Measurements from ENCODE around the gene FOXP1. TPM values are rescaled to one million over a fixed set of nuclear protein-coding genes. Genes with fewer than 3 reads are reported as not detected.

FOXP1 gene
- total and polyA plus RNA-seq, 8 donors, result 12.3 to 215 (median 117) TPM

- H3K27ac ChIP-seq, result no peak overlapping the region
- no peaks in the 10 kb centered on the region for H3K27me3 ChIP-seq
- H3K4me1 ChIP-seq, result peaks cover 13 to 59% (median 43%) of the 10 kb centered on the region in 4 donors
- H3K4me3 ChIP-seq, result no peak overlapping the region
- intact Hi-C loops (cut with DNase I; ENCODE audit: low total_unique reads), result no loop called here
- no peak for TF ChIP-seq CTCF (IDR thresholded peaks at IDR 0.05)
- TF ChIP-seq EP300 (IDR thresholded peaks at IDR 0.05), result no peak
- TF ChIP-seq POLR2AphosphoS5 (IDR thresholded peaks at IDR 0.05), result no peak
- TF ChIP-seq POLR2A (IDR thresholded peaks at IDR 0.05), result no peak
- H3K36me3 ChIP-seq, result no peaks in the 10 kb centered on the region
- no peaks in the 10 kb centered on the region for H3K9me3 ChIP-seq
- WGBS, 5 donors, result 86 to 95% (median 90%) methylated on average over 8 of the region's 8 CpGs
- no peak for DNase-seq
Observed at GRCh38 chr3:71387586-71387985, 195.9 kb downstream of the FOXP1 start.

GRCh38 chr3:71384837-71385716 lies 198.5 kb downstream of the FOXP1 start:
- no peak for DNase-seq
- peaks cover 5 to 39% (median 24%) of the 10 kb centered on the region in 4 donors for H3K4me1 ChIP-seq
- TF ChIP-seq EP300 (IDR thresholded peaks at IDR 0.05), result no peak
- no peak for TF ChIP-seq POLR2AphosphoS5 (IDR thresholded peaks at IDR 0.05)
- TF ChIP-seq POLR2A (IDR thresholded peaks at IDR 0.05), result no peak
- TF ChIP-seq CTCF (IDR thresholded peaks at IDR 0.05), result no peak
- H3K27me3 ChIP-seq, result no peaks in the 10 kb centered on the region
- no peaks in the 10 kb centered on the region for H3K36me3 ChIP-seq
- intact Hi-C loops (cut with DNase I; ENCODE audit: low total_unique reads), result no loop called here
- H3K4me3 ChIP-seq, result no peak overlapping the region
- WGBS, 5 donors, result 57 to 78% (median 74%) methylated on average over 7 of the region's 7 CpGs
- H3K9me3 ChIP-seq, result no peaks in the 10 kb centered on the region
- no peak overlapping the region for H3K27ac ChIP-seq

DNA sequence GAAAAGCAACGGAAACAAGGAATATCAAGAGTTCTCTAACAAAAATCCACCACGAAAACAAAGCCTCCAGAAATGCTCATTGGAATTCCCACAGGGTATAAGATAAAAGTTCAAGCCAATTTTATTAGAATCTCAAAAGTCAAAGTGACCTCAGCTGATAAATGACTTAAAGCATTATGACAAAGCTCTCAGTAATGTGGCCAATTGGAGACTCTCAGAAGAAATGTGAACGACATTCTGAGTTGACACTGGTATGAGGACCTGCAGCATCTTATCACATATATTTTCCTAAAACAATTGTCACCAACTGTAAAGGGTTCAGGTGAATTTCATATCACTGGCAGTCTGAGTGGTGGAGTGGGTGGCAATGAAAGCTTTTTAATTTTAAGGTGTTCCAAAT lies 199.1 kb downstream of the FOXP1 start:
- Histone ChIP-seq H3K4me1 (peaks cover 0 to 33% (median 19%) of the 10 kb centered on the region in 4 donors), H3K27me3 (no peaks in the 10 kb centered on the region), H3K9me3 (no peaks in the 10 kb centered on the region), H3K36me3 (no peaks in the 10 kb centered on the region), H3K4me3 (no peak overlapping the region), H3K27ac (no peak overlapping the region)
- 47 to 69% (median 60%) methylated on average over 3 of the region's 3 CpGs for WGBS, 5 donors
- no peak for TF ChIP-seq POLR2A (IDR thresholded peaks at IDR 0.05)
- no peak for TF ChIP-seq POLR2AphosphoS5 (IDR thresholded peaks at IDR 0.05)
- no peak for DNase-seq
- intact Hi-C loops (cut with DNase I; ENCODE audit: low total_unique reads), result no loop called here

DNA sequence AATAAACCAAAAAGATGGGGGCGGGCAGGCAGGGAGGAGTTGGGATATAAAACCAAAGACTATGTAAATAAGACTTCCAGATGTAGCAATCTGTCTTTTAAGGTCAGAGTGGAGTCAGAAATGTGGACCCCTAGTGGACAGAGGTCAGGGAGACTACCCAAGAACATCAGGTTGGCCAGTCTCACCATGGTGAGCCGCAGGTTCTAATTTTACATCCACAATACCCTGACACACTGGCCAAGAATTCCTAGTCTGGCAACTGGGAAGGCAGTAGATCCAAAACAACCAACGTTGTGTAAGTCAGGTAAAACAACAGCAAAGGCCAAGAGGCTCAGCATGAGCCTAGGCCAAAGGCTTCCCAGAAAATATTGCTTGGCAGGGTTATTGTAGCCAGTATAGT lies 203.4 kb downstream of the FOXP1 start:
- Histone ChIP-seq H3K27me3 (no peaks in the 10 kb centered on the region), H3K4me1 (peaks cover 0 to 15% (median 8%) of the 10 kb centered on the region in 4 donors), H3K9me3 (no peaks in the 10 kb centered on the region), H3K36me3 (no peaks in the 10 kb centered on the region), H3K27ac (no peak overlapping the region), H3K4me3 (no peak overlapping the region)
- no peak for DNase-seq
- WGBS, 5 donors, result 67 to 82% (median 81%) methylated on average over 3 of the region's 3 CpGs
- intact Hi-C loops (cut with DNase I; ENCODE audit: low total_unique reads), result no loop called here
- TF ChIP-seq EP300 (IDR thresholded peaks at IDR 0.05) (no peak), POLR2A (IDR thresholded peaks at IDR 0.05) (no peak), POLR2AphosphoS5 (IDR thresholded peaks at IDR 0.05) (no peak), CTCF (IDR thresholded peaks at IDR 0.05) (no peak)

- no peak for DNase-seq
- H3K4me1 ChIP-seq, result peaks cover 0 to 6% (median 0%) of the 10 kb centered on the region in 4 donors
- TF ChIP-seq CTCF (IDR thresholded peaks at IDR 0.05) (no peak), POLR2A (IDR thresholded peaks at IDR 0.05) (no peak), EP300 (IDR thresholded peaks at IDR 0.05) (no peak), POLR2AphosphoS5 (IDR thresholded peaks at IDR 0.05) (no peak)
- no peaks in the 10 kb centered on the region for H3K9me3 ChIP-seq
- 93 to 99% (median 93%) methylated on average over 1 of the region's 1 CpG for WGBS, 5 donors
- no peak overlapping the region for H3K4me3 ChIP-seq
- no peak overlapping the region for H3K27ac ChIP-seq
- no peaks in the 10 kb centered on the region for H3K27me3 ChIP-seq
- H3K36me3 ChIP-seq, result no peaks in the 10 kb centered on the region
- intact Hi-C loops (cut with DNase I; ENCODE audit: low total_unique reads), result no loop called here
Observed at GRCh38 chr3:71378509-71378908, 205.0 kb downstream of the FOXP1 start.
